ENCODE measurements around the gene BBS9.

Gene BBS9

GRCh38 chr7:33357846-33358245, 228.5 kb downstream of the BBS9 start:
- no peaks in the 10 kb centered on the region for H4K20me1 ChIP-seq (ENCODE audit: insufficient read depth, low read length, poor library complexity, severe bottlenecking)
- H3K79me2 ChIP-seq (ENCODE audit: insufficient read depth, low read length) = no peaks in the 10 kb centered on the region
- H3K4me1 ChIP-seq (ENCODE audit: insufficient read depth, low read length, poor library complexity, severe bottlenecking) = peaks cover 4% of the 10 kb centered on the region
- H3K9me3 ChIP-seq (ENCODE audit: insufficient read depth, low read depth, low read length) = no peaks in the 10 kb centered on the region
- no peak overlapping the region for H3K4me2 ChIP-seq (ENCODE audit: low read depth, low read length, poor library complexity, severe bottlenecking)
- no peak overlapping the region for H3K4me3 ChIP-seq (ENCODE audit: low read length, poor library complexity, severe bottlenecking)
- no peaks in the 10 kb centered on the region for H3K9me2 ChIP-seq (replicated peaks; ENCODE audit: low read depth, low read length)
- TF ChIP-seq, protein P1, sequence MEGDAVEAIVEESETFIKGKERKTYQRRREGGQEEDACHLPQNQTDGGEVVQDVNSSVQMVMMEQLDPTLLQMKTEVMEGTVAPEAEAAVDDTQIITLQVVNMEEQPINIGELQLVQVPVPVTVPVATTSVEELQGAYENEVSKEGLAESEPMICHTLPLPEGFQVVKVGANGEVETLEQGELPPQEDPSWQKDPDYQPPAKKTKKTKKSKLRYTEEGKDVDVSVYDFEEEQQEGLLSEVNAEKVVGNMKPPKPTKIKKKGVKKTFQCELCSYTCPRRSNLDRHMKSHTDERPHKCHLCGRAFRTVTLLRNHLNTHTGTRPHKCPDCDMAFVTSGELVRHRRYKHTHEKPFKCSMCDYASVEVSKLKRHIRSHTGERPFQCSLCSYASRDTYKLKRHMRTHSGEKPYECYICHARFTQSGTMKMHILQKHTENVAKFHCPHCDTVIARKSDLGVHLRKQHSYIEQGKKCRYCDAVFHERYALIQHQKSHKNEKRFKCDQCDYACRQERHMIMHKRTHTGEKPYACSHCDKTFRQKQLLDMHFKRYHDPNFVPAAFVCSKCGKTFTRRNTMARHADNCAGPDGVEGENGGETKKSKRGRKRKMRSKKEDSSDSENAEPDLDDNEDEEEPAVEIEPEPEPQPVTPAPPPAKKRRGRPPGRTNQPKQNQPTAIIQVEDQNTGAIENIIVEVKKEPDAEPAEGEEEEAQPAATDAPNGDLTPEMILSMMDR (conservative IDR thresholded peaks at IDR 0.05; ENCODE audit: low read length) = no peak
- TF ChIP-seq EZH2phosphoT487 (IDR thresholded peaks at IDR 0.05; ENCODE audit: borderline replicate concordance) = no peak
- H3K9ac ChIP-seq (ENCODE audit: low read depth, low read length, poor library complexity, severe bottlenecking) = no peak overlapping the region
- no peaks in the 10 kb centered on the region for H3K27me3 ChIP-seq (ENCODE audit: insufficient read depth, low read length, poor library complexity, severe bottlenecking)
- H2AFZ ChIP-seq (ENCODE audit: low read length) = no peak overlapping the region
- H3K36me3 ChIP-seq (ENCODE audit: insufficient read depth, low read length) = no peaks in the 10 kb centered on the region
- no peaks in the 10 kb centered on the region for H3F3A ChIP-seq (ENCODE audit: low read depth)

GRCh38 chr7:33369888-33370287, 240.5 kb downstream of the BBS9 start:
- H3K4me2 ChIP-seq (ENCODE audit: low read depth, low read length, poor library complexity, severe bottlenecking) = no peak overlapping the region
- no peak overlapping the region for H2AFZ ChIP-seq (ENCODE audit: low read length)
- H3K9me2 ChIP-seq (replicated peaks; ENCODE audit: low read depth, low read length) = no peaks in the 10 kb centered on the region
- no peaks in the 10 kb centered on the region for H3K9me3 ChIP-seq (ENCODE audit: insufficient read depth, low read depth, low read length)
- H3K79me2 ChIP-seq (ENCODE audit: insufficient read depth, low read length) = no peaks in the 10 kb centered on the region
- no peak overlapping the region for H3K4me3 ChIP-seq (ENCODE audit: low read length, poor library complexity, severe bottlenecking)
- H4K20me1 ChIP-seq (ENCODE audit: insufficient read depth, low read length, poor library complexity, severe bottlenecking) = no peaks in the 10 kb centered on the region
- TF ChIP-seq, protein P1 (conservative IDR thresholded peaks at IDR 0.05; ENCODE audit: low read length) = no peak
- no peaks in the 10 kb centered on the region for H3F3A ChIP-seq (ENCODE audit: low read depth)
- no peaks in the 10 kb centered on the region for H3K27me3 ChIP-seq (ENCODE audit: insufficient read depth, low read length, poor library complexity, severe bottlenecking)
- H3K4me1 ChIP-seq (ENCODE audit: insufficient read depth, low read length, poor library complexity, severe bottlenecking) = no peaks in the 10 kb centered on the region
- no peaks in the 10 kb centered on the region for H3K36me3 ChIP-seq (ENCODE audit: insufficient read depth, low read length)
- no peak overlapping the region for H3K9ac ChIP-seq (ENCODE audit: low read depth, low read length, poor library complexity, severe bottlenecking)

- H3F3A ChIP-seq (ENCODE audit: low read depth) = no peaks in the 10 kb centered on the region
Measured at GRCh38 chr7:33373195-33373594, 243.8 kb downstream of the BBS9 start.

More at GRCh38 chr7:33373195-33373594, 243.8 kb downstream of the BBS9 start:
- Histone ChIP-seq H3K79me2 (ENCODE audit: insufficient read depth, low read length) (no peaks in the 10 kb centered on the region), H3K4me2 (ENCODE audit: low read depth, low read length, poor library complexity, severe bottlenecking) (no peak overlapping the region), H3K36me3 (ENCODE audit: insufficient read depth, low read length) (no peaks in the 10 kb centered on the region), H3K27me3 (ENCODE audit: insufficient read depth, low read length, poor library complexity, severe bottlenecking) (no peaks in the 10 kb centered on the region), H3K9ac (ENCODE audit: low read depth, low read length, poor library complexity, severe bottlenecking) (no peak overlapping the region), H3K9me2 (replicated peaks; ENCODE audit: low read depth, low read length) (no peaks in the 10 kb centered on the region; the same call in 1 of the 2 replicates), H3K4me3 (ENCODE audit: low read length, poor library complexity, severe bottlenecking) (no peak overlapping the region), H2AFZ (ENCODE audit: low read length) (no peak overlapping the region), H3K4me1 (ENCODE audit: insufficient read depth, low read length, poor library complexity, severe bottlenecking) (no peaks in the 10 kb centered on the region), H4K20me1 (ENCODE audit: insufficient read depth, low read length, poor library complexity, severe bottlenecking) (no peaks in the 10 kb centered on the region), H3K9me3 (ENCODE audit: insufficient read depth, low read depth, low read length) (no peaks in the 10 kb centered on the region)
- TF ChIP-seq, protein P1 (conservative IDR thresholded peaks at IDR 0.05; ENCODE audit: low read length) = no peak
- no peak for TF ChIP-seq EZH2phosphoT487 (IDR thresholded peaks at IDR 0.05; ENCODE audit: borderline replicate concordance)

All from Loucy (cell line).